PC-3 (cell line): Measurements from ENCODE around the gene TSHZ3. TPM values are rescaled to one million over a fixed set of nuclear protein-coding genes. Genes with fewer than 3 reads are reported as not detected.

Experiments used
- ATAC-seq: fragments of 200-7000 bp; cut with Tn5 transposase; 2 replicates; pipeline ENCODE4 v1.9.1; 2020; ENCODE audit warnings: mild to moderate bottlenecking, moderate library complexity
- BruUV-seq: library from RNA; stranded (reverse); fragments of 400-500 nt; replicated peaks from 2 replicates; lab custom pipeline; 2021; lab: Mats Ljungman, UMichigan
- CTCF ChIA-PET: fragments of 300-600 bp; sonication (Branson Sonifier 250); formaldehyde crosslinking; loops from one replicate; lab custom pipeline; 2022; ENCODE audit warnings: antibody characterized with exemption; lab: Charles Lee
- POLR2A ChIA-PET: fragments of 300-600 bp; sonication (Branson Sonifier 250); formaldehyde crosslinking; loops from one replicate; lab custom pipeline; 2022; ENCODE audit warnings: antibody characterized with exemption; ENCODE audit not compliant: unreplicated experiment; lab: Charles Lee
- DNase-seq: peaks from one replicate; pipeline ENCODE4 v3.0.0-alpha.2; 2015
- H2AFZ ChIP-seq: fragments of 300-600 bp; sonication (generic); 2 replicates; pipeline ENCODE4 v1.6.0; 2016; ENCODE audit warnings: antibody characterized with exemption, low read length
- H3F3A ChIP-seq: fragments of 300-600 bp; sonication (generic); one replicate; pipeline ENCODE4 v1.6.0; 2017; ENCODE audit warnings: antibody characterized with exemption, low read length, control low read depth, mild to moderate bottlenecking; ENCODE audit not compliant: unreplicated experiment
- H3K27ac ChIP-seq: fragments of 300-600 bp; sonication (generic); 2 replicates; pipeline ENCODE4 v1.5.1; 2016; ENCODE audit warnings: mild to moderate bottlenecking, low read length
- H3K27me3 ChIP-seq: fragments of 300-600 bp; sonication (generic); 2 replicates; pipeline ENCODE4 v1.6.1; 2016; ENCODE audit warnings: low read length, mixed read lengths
- H3K36me3 ChIP-seq: fragments of 300-600 bp; sonication (generic); 2 replicates; pipeline ENCODE4 v1.6.1; 2016; ENCODE audit warnings: low read depth, mixed run types, low read length, mixed read lengths
- H3K4me1 ChIP-seq: fragments of 300-600 bp; sonication (generic); 2 replicates; pipeline ENCODE4 v1.5.1; 2016; ENCODE audit warnings: low read length; ENCODE audit not compliant: insufficient read depth
- H3K4me2 ChIP-seq: fragments of 300-600 bp; sonication (generic); 2 replicates; pipeline ENCODE4 v1.6.0; 2016; ENCODE audit warnings: low read length
- H3K4me3 ChIP-seq: fragments of 300-600 bp; sonication (generic); 2 replicates; pipeline ENCODE4 v1.5.1; 2016; ENCODE audit warnings: mild to moderate bottlenecking, low read length, mixed read lengths
- H3K79me2 ChIP-seq: fragments of 300-600 bp; sonication (generic); 2 replicates; pipeline ENCODE4 v1.6.1; 2017; ENCODE audit warnings: low read length, mixed read lengths
- H3K9ac ChIP-seq: fragments of 300-600 bp; sonication (generic); 2 replicates; pipeline ENCODE4 v1.6.0; 2016; ENCODE audit warnings: mild to moderate bottlenecking, low read length
- H3K9me2 ChIP-seq: fragments of 300-600 bp; sonication (generic); replicated peaks from 2 replicates; pipeline ENCODE4 v1.6.1; 2016; ENCODE audit warnings: mixed run types, low read length, mixed read lengths
- H3K9me3 ChIP-seq: fragments of 300-600 bp; sonication (generic); 2 replicates; pipeline ENCODE4 v1.6.1; 2016; ENCODE audit warnings: low read length, mixed read lengths
- H4K20me1 ChIP-seq: fragments of 300-600 bp; sonication (generic); 2 replicates; pipeline ENCODE4 v1.6.1; 2016; ENCODE audit warnings: low read length, mixed read lengths
- CTCF ChIP-seq: fragments of 300-600 bp; sonication (generic); conservative IDR thresholded peaks from 2 replicates; pipeline ENCODE4 v1.5.1; 2017; ENCODE audit warnings: antibody characterized with exemption, low read depth, mild to moderate bottlenecking, low read length
- EZH2 ChIP-seq: fragments of 300-600 bp; sonication (generic); IDR thresholded peaks from one replicate; pipeline ENCODE4 v1.6.1; 2017; ENCODE audit warnings: antibody characterized with exemption, mild to moderate bottlenecking, low read length; ENCODE audit not compliant: unreplicated experiment
- EZH2phosphoT487 ChIP-seq: fragments of 300-600 bp; sonication (generic); IDR thresholded peaks from 2 replicates; pipeline ENCODE4 v1.6.1; 2018; ENCODE audit warnings: mild to moderate bottlenecking, antibody characterized with exemption, low read length, borderline replicate concordance
- intact Hi-C: fragments of 100-400 bp; cut with micrococcal nuclease; formaldehyde crosslinking; loops from 2 replicates; pipeline ENCODE4 v1.9.0; 2023
- total RNA-seq: library from RNA; depleted of rRNA; stranded (reverse); fragments of >200 nt; gene quantifications from 2 replicates; pipeline ENCODE4 v1.2.3, GENCODE V29; 2014

The TSHZ3 gene
- total RNA-seq, 1 experiment from 2014 or later, result 0.18 TPM

DNA sequence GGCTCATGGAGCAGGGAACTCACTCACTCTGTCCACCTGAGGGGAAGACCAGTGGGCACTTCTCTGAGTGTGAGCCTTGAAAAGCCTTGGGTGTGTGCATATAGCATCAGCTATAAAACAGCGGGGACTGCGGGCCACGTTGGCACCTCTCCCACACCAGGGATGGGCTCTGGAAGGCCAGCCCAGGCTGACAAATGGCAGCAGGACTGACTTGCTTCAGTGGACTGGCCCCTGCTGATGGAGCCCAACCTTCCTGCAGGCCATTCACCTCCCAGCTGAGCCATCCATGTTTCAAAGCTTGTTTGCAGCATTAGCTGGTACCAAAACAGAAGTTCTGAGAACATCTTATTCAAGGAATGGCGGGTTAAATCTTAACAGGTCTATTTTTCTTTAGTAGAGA lies 21.0 kb downstream of the TSHZ3 start:
- H2AFZ ChIP-seq, result no peak overlapping the region
- ChIA-PET CTCF (no interaction called here), POLR2A (no interaction called here)
- H3K27ac ChIP-seq, result no peak overlapping the region
- no peaks in the 10 kb centered on the region for H3K79me2 ChIP-seq
- DNase-seq, result no peak
- H3F3A ChIP-seq, result no peaks in the 10 kb centered on the region
- no peaks in the 10 kb centered on the region for H3K9me3 ChIP-seq
- no TSS peak for BruUV-seq
- H3K9ac ChIP-seq, result no peak overlapping the region
- H3K4me2 ChIP-seq, result no peak overlapping the region
- H3K27me3 ChIP-seq, result no peaks in the 10 kb centered on the region
- intact Hi-C loops, result no loop called here
- no peaks in the 10 kb centered on the region for H3K4me1 ChIP-seq
- H3K9me2 ChIP-seq, result no peaks in the 10 kb centered on the region
- no peak for ATAC-seq
- no peak overlapping the region for H3K4me3 ChIP-seq
- no peaks in the 10 kb centered on the region for H3K36me3 ChIP-seq
- H4K20me1 ChIP-seq, result no peaks in the 10 kb centered on the region
- no peak for TF ChIP-seq EZH2phosphoT487
- no peak for TF ChIP-seq CTCF
- TF ChIP-seq EZH2, result no peak

DNA sequence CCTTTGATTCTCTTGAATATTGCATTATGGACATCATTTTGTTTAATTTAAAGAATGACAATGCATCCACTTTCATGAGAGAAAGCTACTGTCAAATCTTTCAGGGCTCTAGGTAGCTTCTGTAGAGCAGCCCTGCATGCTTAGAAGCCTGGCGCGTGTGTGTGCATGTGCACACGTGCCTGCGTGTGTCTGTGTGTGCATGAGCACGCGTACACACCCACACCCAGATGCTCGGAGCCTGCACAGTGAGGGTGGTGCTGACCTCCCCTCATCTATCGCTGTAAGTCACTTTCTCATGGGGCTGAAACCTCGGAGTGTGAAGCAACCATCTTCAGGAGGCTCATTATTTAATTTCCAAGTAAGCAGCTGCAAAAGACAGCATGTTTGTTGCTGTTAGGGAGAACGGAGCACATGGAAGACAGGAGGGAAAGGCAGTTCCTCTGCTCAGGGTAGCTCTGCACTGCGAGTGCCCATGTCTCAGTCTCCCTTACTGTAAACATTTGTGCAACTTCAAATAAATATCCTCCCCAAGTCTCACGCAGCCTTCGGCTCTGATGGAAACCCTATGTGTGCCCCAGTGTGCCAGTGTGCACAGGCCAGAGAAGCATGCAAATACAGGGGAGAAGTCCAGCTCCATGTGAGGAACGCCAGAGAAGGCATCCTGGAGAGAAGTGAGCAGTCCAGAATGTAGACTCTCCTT lies 22.8 kb downstream of the TSHZ3 start:
- intact Hi-C loops, result no loop called here
- H3K79me2 ChIP-seq, result no peaks in the 10 kb centered on the region
- CTCF ChIA-PET, result no interaction called here
- no peaks in the 10 kb centered on the region for H3K9me3 ChIP-seq
- ATAC-seq (no peak), DNase-seq (no peak)
- TF ChIP-seq CTCF (no peak), EZH2 (no peak)
- H3K36me3 ChIP-seq, result no peaks in the 10 kb centered on the region
- H3K4me2 ChIP-seq, result no peak overlapping the region
- no peak overlapping the region for H3K9ac ChIP-seq
- no TSS peak for BruUV-seq
- H3K4me3 ChIP-seq, result no peak overlapping the region
- H3K27me3 ChIP-seq, result no peaks in the 10 kb centered on the region
- POLR2A ChIA-PET, result no interaction called here
- no peak overlapping the region for H2AFZ ChIP-seq
- no peak overlapping the region for H3K27ac ChIP-seq
- H3K4me1 ChIP-seq, result no peaks in the 10 kb centered on the region
- H3K9me2 ChIP-seq, result no peaks in the 10 kb centered on the region
- H4K20me1 ChIP-seq, result no peaks in the 10 kb centered on the region
- H3F3A ChIP-seq, result no peaks in the 10 kb centered on the region

DNA sequence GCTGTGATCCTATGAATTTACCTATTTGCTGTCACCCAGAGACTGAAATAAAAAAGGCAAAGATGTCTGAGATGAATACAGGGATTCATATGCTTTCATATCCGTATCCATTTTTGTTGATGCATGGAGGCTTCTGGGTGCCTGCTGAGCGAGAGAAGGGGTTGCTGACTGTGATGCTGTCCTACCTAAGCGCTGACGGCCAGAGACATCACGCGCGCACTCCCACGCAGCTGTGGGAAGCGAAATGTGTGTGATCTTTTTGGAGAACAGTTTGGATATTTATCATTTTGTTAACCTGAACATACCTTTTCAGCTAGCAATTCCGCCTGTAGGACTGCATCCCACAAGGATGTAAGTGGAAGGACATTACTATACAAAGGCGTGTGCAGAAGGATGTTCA lies 23.9 kb downstream of the TSHZ3 start:
- Histone ChIP-seq H3K27me3 (no peaks in the 10 kb centered on the region), H3F3A (no peaks in the 10 kb centered on the region), H3K27ac (no peak overlapping the region), H3K9ac (no peak overlapping the region), H3K36me3 (no peaks in the 10 kb centered on the region), H2AFZ (no peak overlapping the region), H3K4me3 (no peak overlapping the region), H3K9me3 (no peaks in the 10 kb centered on the region), H3K4me2 (no peak overlapping the region), H3K4me1 (no peaks in the 10 kb centered on the region), H4K20me1 (no peaks in the 10 kb centered on the region), H3K9me2 (no peaks in the 10 kb centered on the region), H3K79me2 (no peaks in the 10 kb centered on the region)
- no peak for TF ChIP-seq CTCF
- TF ChIP-seq EZH2phosphoT487, result no peak
- no peak for TF ChIP-seq EZH2
- POLR2A ChIA-PET, result no interaction called here
- BruUV-seq, result no TSS peak
- DNase-seq, result no peak
- ATAC-seq, result no peak
- CTCF ChIA-PET, result no interaction called here
- intact Hi-C loops, result no loop called here
